ENCODE data around the gene YWHAQ.

YWHAQ gene

DNA sequence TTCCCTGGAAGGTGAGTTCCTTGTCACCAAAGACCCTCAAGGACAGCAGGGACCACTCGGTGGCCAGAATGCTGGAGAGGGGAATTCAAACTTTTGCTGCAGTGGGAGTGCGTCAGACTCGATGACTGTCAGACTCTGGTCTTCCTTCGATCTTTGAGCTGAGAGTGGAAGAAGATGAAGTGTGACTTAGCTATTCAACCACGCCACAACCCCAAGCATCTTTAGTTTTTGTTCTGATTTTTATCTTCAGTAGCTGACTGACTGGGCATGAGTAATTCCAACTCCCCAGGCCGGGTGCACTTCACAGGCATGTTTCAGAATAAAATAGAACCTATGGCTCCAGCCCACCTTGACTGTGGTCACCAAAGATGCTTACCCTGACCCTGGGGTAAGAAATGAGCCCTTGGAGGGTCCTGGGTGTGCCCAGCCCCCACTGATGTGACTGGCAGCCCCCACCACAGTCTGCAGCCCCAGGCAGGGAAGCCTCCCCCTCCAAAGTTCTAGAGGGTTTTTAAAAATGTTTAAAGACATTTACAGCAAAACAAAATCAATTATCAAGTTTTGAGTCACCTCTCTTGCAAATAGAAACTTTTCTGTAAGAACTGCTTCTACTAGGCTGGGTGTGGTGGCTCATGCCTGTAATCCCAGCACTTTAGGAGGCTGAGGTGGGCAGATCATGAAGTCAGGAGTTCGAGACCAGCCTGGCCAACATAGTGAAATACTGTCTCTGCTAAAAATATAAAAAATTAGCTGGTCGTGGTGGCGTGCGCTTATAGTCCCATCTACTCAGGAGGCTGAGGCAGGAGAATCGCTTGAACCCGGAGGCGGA lies 24.9 kb upstream of the YWHAQ start:
- H3K27ac ChIP-seq: no peak overlapping the region
- TF ChIP-seq CTCF (IDR thresholded peaks at IDR 0.05) (no peak), ZFX (IDR thresholded peaks at IDR 0.05; ENCODE audit: borderline replicate concordance) (no peak)

DNA sequence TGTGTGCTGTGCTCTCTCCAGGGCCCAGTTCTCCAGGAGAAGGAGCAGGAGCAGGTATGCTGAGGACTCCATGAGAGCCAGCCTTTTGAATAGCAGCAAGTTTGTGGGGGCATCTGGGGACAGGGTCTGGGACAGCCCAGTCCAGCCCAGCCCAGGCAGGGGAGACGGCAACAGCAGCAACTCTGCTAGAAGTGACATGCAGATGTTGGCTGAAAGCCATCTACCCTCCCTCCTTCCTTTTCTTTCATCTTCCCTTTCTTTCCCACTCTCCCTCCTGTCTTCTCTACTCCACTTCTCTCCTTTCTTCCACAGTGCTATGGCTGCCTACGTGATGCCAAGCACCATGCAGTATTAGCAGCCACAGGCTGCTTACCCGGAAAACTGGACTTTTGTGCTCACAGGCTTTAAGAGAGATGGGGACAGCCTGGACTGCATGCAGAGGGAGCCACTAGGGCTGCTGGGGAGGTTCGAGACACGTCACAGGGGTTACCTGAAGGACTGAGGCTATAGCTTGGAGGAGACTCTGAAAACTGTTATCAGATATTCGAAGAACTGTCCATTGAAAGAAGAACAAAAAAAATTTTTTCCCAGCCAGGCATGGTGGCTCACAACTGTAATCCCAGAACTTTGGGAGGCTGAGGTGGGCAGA lies 23.8 kb upstream of the YWHAQ start:
- no peak overlapping the region for H3K27ac ChIP-seq
- TF ChIP-seq CTCF (IDR thresholded peaks at IDR 0.05) (no peak), ZFX (IDR thresholded peaks at IDR 0.05; ENCODE audit: borderline replicate concordance) (no peak)

GRCh38 chr2:9653485-9654271 lies 22.9 kb upstream of the YWHAQ start:
- no peak overlapping the region for H3K27ac ChIP-seq
- TF ChIP-seq CTCF (IDR thresholded peaks at IDR 0.05) (no peak), ZFX (IDR thresholded peaks at IDR 0.05; ENCODE audit: borderline replicate concordance) (no peak)

GRCh38 chr2:9652898-9653479 lies 22.2 kb upstream of the YWHAQ start:
- H3K27ac ChIP-seq: no peak overlapping the region
- TF ChIP-seq ZFX (IDR thresholded peaks at IDR 0.05; ENCODE audit: borderline replicate concordance) (no peak), CTCF (IDR thresholded peaks at IDR 0.05) (no peak)

DNA sequence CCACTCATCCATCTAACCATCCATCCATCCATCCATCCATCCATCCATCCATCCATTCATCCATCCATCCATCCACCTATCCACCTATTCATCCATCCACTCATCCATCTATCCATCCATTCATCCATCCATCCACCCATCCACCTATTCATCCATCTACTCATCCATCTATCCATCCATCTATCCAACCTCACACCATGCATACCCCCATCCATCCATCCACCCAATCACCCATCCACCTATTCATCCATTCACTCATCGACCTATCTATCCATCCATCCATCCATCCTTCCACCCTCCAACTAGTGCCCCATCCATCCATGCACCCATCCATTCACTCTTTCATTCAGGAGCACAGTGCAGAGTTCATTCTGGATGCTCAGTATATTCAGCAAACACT lies 21.5 kb upstream of the YWHAQ start:
- H3K27ac ChIP-seq: no peak overlapping the region
- TF ChIP-seq ZFX (IDR thresholded peaks at IDR 0.05; ENCODE audit: borderline replicate concordance) (no peak), CTCF (IDR thresholded peaks at IDR 0.05) (no peak)

GRCh38 chr2:9650119-9650821 lies 19.5 kb upstream of the YWHAQ start:
- no peak overlapping the region for H3K27ac ChIP-seq
- TF ChIP-seq CTCF (IDR thresholded peaks at IDR 0.05): no peak
- TF ChIP-seq ZFX (IDR thresholded peaks at IDR 0.05; ENCODE audit: borderline replicate concordance): no peak

All from 22Rv1 (cell line).